HepG2 (cell line): ENCODE measurements around the gene PRICKLE2. TPM values are rescaled to one million over a fixed set of nuclear protein-coding genes. Genes with fewer than 3 reads are reported as not detected.

Experiments used
- EP300 ChIP-seq, 3 experiments: sonication (generic) in 1 of 3; formaldehyde crosslinking in 1 of 3; IDR thresholded peaks; 2 replicates each; pipeline versions ENCODE4 v1.5.1 to v1.6.1; 2011 to 2020; ENCODE audit warnings: low read depth in 2 of 3, low read length in 2 of 3, borderline replicate concordance in 1 of 3, improper control_type of control experiment in 1 of 3, mild to moderate bottlenecking in 1 of 3, missing genetic modification reagents in 1 of 3, moderate library complexity in 1 of 3
- NR1H2 ChIP-seq: sonication (generic); formaldehyde crosslinking; IDR thresholded peaks from 2 replicates; pipeline ENCODE4 v1.8.1; 2022; ENCODE audit warnings: low read depth, missing genetic modification reagents, borderline replicate concordance
- ZBTB7B ChIP-seq: sonication (generic); formaldehyde crosslinking; IDR thresholded peaks from 2 replicates; pipeline ENCODE4 v1.4.0; 2020; ENCODE audit warnings: missing genetic modification reagents
- ZNF496 ChIP-seq: sonication (generic); formaldehyde crosslinking; IDR thresholded peaks from 2 replicates; pipeline ENCODE4 v1.8.1; 2023; ENCODE audit warnings: mild to moderate bottlenecking, moderate library complexity, missing genetic modification reagents; ENCODE audit not compliant: insufficient replicate concordance
- ZNF562 ChIP-seq: sonication (generic); formaldehyde crosslinking; IDR thresholded peaks from 2 replicates; pipeline ENCODE4 v1.8.0; 2022; ENCODE audit warnings: missing genetic modification reagents, borderline replicate concordance
- polyA plus RNA-seq, 8 experiments: library from polyadenylated mRNA; depleted of rRNA in 3 of 8; stranded (reverse) in 7 of 8; unstranded in 1 of 8; fragments of >200 nt; fragmentation: Illumina TruSeq in 4 of 8; extraction: Trizol in 4 of 8; gene quantifications; 2 replicates each; pipeline versions ENCODE4 v1.2.1 to v1.2.3, GENCODE V29; 2011 to 2016; ENCODE audit warnings: low read depth in 4 of 8, missing spikeins in 1 of 8, mixed read lengths in 1 of 8; ENCODE audit not compliant: insufficient read depth in 1 of 8
- total RNA-seq, 5 experiments: library from RNA; depleted of rRNA; stranded (reverse); fragments of >200 nt; fragmentation: Illumina TruSeq; extraction: Trizol; gene quantifications; 2 replicates each; pipeline ENCODE4 v1.2.3, GENCODE V29; 2016; ENCODE audit warnings: low read depth in 1 of 5
- TF ChIP-seq, protein P1 (sequence below): IDR thresholded peaks from 2 replicates; pipeline ENCODE4 v1.6.1; 2012; ENCODE audit warnings: low read depth, low read length, improper control_type of control experiment
- TF ChIP-seq, protein P2 (sequence below): sonication (generic); formaldehyde crosslinking; IDR thresholded peaks from 2 replicates; pipeline ENCODE4 v1.4.0; 2020; ENCODE audit warnings: mild to moderate bottlenecking, missing genetic modification reagents, borderline replicate concordance
- TF ChIP-seq, protein P3 (sequence below): sonication (generic); formaldehyde crosslinking; IDR thresholded peaks from 2 replicates; pipeline ENCODE4 v1.9.0; 2021; ENCODE audit warnings: missing genetic modification reagents, mild to moderate bottlenecking, borderline replicate concordance

Gene PRICKLE2
- total and polyA plus RNA-seq, 2 of the 13 experiments (the other 11 are each of a cell fraction or from before 2014, with no cell fraction given), result 0.01 to 0.07 TPM

DNA sequence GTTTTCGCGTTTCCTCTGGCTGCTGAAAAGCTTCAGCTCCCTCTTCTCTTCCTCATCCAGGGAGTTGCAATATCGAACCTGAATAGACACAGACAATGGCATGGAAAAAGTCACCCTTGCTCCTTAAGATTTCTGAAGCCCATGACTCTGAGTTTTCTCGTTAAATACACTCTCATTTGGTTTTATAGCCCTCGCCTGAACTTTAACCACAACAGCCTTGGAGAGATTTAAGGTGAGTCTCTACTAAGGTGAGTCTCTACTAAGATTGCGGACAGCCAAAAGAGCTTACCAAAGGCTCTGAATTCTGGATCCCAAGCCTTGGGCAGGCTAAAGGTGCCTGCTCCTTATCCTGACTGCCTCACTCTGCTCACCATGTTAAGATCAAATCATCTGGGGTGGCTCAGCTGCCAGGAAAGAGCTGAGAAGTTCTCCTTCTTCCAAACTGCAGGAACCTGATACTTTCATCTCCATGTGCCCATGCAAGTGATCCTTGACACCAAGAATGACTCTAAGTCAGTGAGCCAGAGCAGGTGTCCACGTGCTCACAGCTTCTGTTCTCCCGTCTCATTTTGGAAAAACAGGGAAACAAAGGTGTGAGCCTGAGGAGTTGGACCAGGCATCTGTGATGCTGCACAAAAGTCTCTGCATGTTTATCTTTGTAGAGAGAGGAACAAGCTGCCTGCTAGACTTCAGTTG lies 65.1 kb downstream of the PRICKLE2 start (continued):
- TF ChIP-seq, protein P1, sequence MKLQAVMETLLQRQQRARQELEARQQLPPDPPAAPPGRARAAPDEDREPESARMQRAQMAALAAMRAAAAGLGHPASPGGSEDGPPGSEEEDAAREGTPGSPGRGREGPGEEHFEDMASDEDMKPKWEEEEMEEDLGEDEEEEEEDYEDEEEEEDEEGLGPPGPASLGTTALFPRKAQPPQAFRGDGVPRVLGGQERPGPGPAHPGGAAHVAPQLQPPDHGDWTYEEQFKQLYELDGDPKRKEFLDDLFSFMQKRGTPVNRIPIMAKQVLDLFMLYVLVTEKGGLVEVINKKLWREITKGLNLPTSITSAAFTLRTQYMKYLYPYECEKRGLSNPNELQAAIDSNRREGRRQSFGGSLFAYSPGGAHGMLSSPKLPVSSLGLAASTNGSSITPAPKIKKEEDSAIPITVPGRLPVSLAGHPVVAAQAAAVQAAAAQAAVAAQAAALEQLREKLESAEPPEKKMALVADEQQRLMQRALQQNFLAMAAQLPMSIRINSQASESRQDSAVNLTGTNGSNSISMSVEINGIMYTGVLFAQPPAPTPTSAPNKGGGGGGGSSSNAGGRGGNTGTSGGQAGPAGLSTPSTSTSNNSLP, result no peak
- TF ChIP-seq, protein P2, sequence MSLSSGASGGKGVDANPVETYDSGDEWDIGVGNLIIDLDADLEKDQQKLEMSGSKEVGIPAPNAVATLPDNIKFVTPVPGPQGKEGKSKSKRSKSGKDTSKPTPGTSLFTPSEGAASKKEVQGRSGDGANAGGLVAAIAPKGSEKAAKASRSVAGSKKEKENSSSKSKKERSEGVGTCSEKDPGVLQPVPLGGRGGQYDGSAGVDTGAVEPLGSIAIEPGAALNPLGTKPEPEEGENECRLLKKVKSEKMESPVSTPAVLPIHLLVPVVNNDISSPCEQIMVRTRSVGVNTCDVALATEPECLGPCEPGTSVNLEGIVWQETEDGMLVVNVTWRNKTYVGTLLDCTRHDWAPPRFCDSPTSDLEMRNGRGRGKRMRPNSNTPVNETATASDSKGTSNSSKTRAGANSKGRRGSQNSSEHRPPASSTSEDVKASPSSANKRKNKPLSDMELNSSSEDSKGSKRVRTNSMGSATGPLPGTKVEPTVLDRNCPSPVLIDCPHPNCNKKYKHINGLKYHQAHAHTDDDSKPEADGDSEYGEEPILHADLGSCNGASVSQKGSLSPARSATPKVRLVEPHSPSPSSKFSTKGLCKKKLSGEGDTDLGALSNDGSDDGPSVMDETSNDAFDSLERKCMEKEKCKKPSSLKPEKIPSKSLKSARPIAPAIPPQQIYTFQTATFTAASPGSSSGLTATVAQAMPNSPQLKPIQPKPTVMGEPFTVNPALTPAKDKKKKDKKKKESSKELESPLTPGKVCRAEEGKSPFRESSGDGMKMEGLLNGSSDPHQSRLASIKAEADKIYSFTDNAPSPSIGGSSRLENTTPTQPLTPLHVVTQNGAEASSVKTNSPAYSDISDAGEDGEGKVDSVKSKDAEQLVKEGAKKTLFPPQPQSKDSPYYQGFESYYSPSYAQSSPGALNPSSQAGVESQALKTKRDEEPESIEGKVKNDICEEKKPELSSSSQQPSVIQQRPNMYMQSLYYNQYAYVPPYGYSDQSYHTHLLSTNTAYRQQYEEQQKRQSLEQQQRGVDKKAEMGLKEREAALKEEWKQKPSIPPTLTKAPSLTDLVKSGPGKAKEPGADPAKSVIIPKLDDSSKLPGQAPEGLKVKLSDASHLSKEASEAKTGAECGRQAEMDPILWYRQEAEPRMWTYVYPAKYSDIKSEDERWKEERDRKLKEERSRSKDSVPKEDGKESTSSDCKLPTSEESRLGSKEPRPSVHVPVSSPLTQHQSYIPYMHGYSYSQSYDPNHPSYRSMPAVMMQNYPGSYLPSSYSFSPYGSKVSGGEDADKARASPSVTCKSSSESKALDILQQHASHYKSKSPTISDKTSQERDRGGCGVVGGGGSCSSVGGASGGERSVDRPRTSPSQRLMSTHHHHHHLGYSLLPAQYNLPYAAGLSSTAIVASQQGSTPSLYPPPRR (CRISPR knock-in tag), result no peak
- TF ChIP-seq ZNF562 (CRISPR knock-in tag) (no peak), EP300 (IDR thresholded peaks at IDR 0.05; ENCODE audit: low read depth in 2 of 2, low read length in 2 of 2) (no peak), EP300 (CRISPR knock-in tag; IDR thresholded peaks at IDR 0.05; ENCODE audit: borderline replicate concordance) (no peak), ZNF496 (CRISPR knock-in tag) (no peak), NR1H2 (no peak), ZBTB7B (CRISPR knock-in tag) (no peak)
- TF ChIP-seq, protein P3, sequence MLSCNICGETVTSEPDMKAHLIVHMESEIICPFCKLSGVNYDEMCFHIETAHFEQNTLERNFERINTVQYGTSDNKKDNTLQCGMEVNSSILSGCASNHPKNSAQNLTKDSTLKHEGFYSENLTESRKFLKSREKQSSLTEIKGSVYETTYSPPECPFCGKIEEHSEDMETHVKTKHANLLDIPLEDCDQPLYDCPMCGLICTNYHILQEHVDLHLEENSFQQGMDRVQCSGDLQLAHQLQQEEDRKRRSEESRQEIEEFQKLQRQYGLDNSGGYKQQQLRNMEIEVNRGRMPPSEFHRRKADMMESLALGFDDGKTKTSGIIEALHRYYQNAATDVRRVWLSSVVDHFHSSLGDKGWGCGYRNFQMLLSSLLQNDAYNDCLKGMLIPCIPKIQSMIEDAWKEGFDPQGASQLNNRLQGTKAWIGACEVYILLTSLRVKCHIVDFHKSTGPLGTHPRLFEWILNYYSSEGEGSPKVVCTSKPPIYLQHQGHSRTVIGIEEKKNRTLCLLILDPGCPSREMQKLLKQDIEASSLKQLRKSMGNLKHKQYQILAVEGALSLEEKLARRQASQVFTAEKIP (CRISPR knock-in tag), result no peak
- TF ChIP-seq, all 625 proteins: peak for 0
